NK-92 (cell line): ENCODE data around the gene SSC5D.
"Not testable (repeated sequence)": the region's sequence is repeated elsewhere in the genome, so short reads cannot be mapped to it uniquely, and the experiment has no call there.

Experiments
- DNase-seq: peaks from one replicate; lab custom pipeline; 2025; ENCODE audit not compliant: unreplicated experiment; lab: John Stamatoyannopoulos, UW

The SSC5D gene

GRCh38 chr19:55486043-55486970 is 1.9 kb upstream of the SSC5D start:
- DNase-seq = no peak

- no peak for DNase-seq
Observed at GRCh38 chr19:55486971-55487923, 989 bp upstream of the SSC5D start.

- no peak for DNase-seq
Observed at GRCh38 chr19:55488986-55489710, 912 bp downstream of the SSC5D start.

- DNase-seq = no peak
Observed at GRCh38 chr19:55489711-55490477, 1.7 kb downstream of the SSC5D start.

GRCh38 chr19:55490478-55491432 is 2.5 kb downstream of the SSC5D start:
- no peak for DNase-seq

- DNase-seq = no peak
Observed at GRCh38 chr19:55491546-55492360, 3.5 kb downstream of the SSC5D start.

- no peak for DNase-seq
Observed at GRCh38 chr19:55492362-55492944, 4.2 kb downstream of the SSC5D start.

GRCh38 chr19:55493052-55493644 is 4.9 kb downstream of the SSC5D start:
- DNase-seq = no peak

- DNase-seq = no peak
Observed at GRCh38 chr19:55493645-55494171, 5.5 kb downstream of the SSC5D start.

- no peak for DNase-seq
Observed at GRCh38 chr19:55494172-55494761, 6.0 kb downstream of the SSC5D start.

- no peak for DNase-seq
Observed at GRCh38 chr19:55495646-55496349, 7.6 kb downstream of the SSC5D start.

- DNase-seq = not testable (repeated sequence)
Observed at GRCh38 chr19:55496820-55497219, 8.6 kb downstream of the SSC5D start.

- no peak for DNase-seq
Observed at GRCh38 chr19:55497763-55498162, 9.5 kb downstream of the SSC5D start.

- no peak for DNase-seq
Observed at GRCh38 chr19:55498246-55498840, 10.1 kb downstream of the SSC5D start.

- no peak for DNase-seq
Observed at GRCh38 chr19:55500368-55500952, 12.2 kb downstream of the SSC5D start.
